Ramos (cell line): ENCODE measurements around the gene BMF.

Experiments
- in situ Hi-C: fragments of 300-500 bp; cut with MboI; formaldehyde crosslinking; loops from one replicate; pipeline ENCODE4 v1.14.3; 2022; ENCODE audit warnings: low sequenced_read_pairs; ENCODE audit not compliant: unreplicated experiment

Gene BMF

GRCh38 chr15:40069178-40070165 lies 39.2 kb downstream of the BMF start:
- in situ Hi-C loops, result no loop called here

GRCh38 chr15:40067921-40068624 lies 40.6 kb downstream of the BMF start:
- in situ Hi-C loops, result no loop called here

GRCh38 chr15:40066589-40066988 lies 42.1 kb downstream of the BMF start:
- in situ Hi-C loops, result no loop called here

GRCh38 chr15:40065166-40065565 lies 43.5 kb downstream of the BMF start:
- in situ Hi-C loops, result no loop called here

GRCh38 chr15:40064231-40064894 lies 44.3 kb downstream of the BMF start:
- in situ Hi-C loops, result no loop called here

- in situ Hi-C loops, result no loop called here
These were observed 45.1 kb downstream of the BMF start for GRCh38 chr15:40063563-40064011.

GRCh38 chr15:40062816-40063562 lies 45.7 kb downstream of the BMF start:
- in situ Hi-C loops, result no loop called here

GRCh38 chr15:40061212-40061901 lies 47.3 kb downstream of the BMF start:
- in situ Hi-C loops, result no loop called here

- in situ Hi-C loops, result no loop called here
These were observed 48.3 kb downstream of the BMF start for GRCh38 chr15:40060236-40060961.

GRCh38 chr15:40059821-40060220 lies 48.9 kb downstream of the BMF start:
- in situ Hi-C loops, result no loop called here

GRCh38 chr15:40058476-40059140 lies 50.1 kb downstream of the BMF start:
- in situ Hi-C loops, result no loop called here

GRCh38 chr15:40055576-40056293 lies 52.9 kb downstream of the BMF start:
- in situ Hi-C loops, result no loop called here

- in situ Hi-C loops, result loop anchor here (5.0 kb wide), 1 partner anchor 42 kb away; no protein-coding TSS in a partner anchor
These were observed 53.7 kb downstream of the BMF start for GRCh38 chr15:40054855-40055575.

- in situ Hi-C loops, result loop anchor here (5.0 kb wide), 1 partner anchor 43 kb away; no protein-coding TSS in a partner anchor
These were observed 54.1 kb downstream of the BMF start for GRCh38 chr15:40054605-40054854.

GRCh38 chr15:40053831-40054604 lies 54.7 kb downstream of the BMF start:
- in situ Hi-C loops, result loop anchor here (5.0 kb wide), 1 partner anchor 43 kb away; no protein-coding TSS in a partner anchor

GRCh38 chr15:40053079-40053830 lies 55.4 kb downstream of the BMF start:
- in situ Hi-C loops, result loop anchor here (5.0 kb wide), 1 partner anchor 44 kb away; no protein-coding TSS in a partner anchor
